HT1080 (cell line): ENCODE data around the gene MBD2. TPM values are rescaled to one million over a fixed set of nuclear protein-coding genes. Genes with fewer than 3 reads are reported as not detected.
A peak's percentile ranks its signal among the peaks of the same experiment; 100 is the strongest.

Source experiments
- DNase-seq: peaks from one replicate; pipeline ENCODE4 v3.0.0-alpha.2; 2015; ENCODE audit warnings: low read depth
- total RNA-seq: library from RNA; depleted of rRNA; stranded (reverse); fragments of >200 nt; shearing (Covaris generic); gene quantifications from 2 replicates; pipeline ENCODE4 v1.2.3, GENCODE V29; 2014

The MBD2 gene
- total RNA-seq, 1 experiment from 2014 or later: 45.9 TPM

GRCh38 chr18:54202851-54203250 is 21.6 kb downstream of the MBD2 start:
- DNase-seq: no peak

- no peak for DNase-seq
These were observed 26.6 kb downstream of the MBD2 start for GRCh38 chr18:54197747-54198411.

DNA sequence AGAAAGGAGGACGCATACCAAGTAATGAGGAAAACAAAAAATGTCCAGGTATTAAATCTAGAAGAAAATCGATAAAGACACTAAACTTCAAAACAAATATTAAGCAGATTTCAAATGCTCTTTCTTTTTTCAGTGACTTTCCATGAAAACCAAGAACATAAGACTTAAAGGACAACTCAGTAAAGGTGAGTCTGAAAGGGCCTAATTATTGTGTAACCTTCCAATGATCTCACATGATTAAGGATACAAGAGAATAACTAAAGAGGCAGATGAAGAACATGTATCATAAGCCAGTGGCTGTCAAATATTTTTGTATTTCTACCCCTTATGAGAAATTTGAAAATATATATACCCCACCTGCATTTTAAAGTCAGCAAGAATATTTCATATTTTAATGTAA is 30.7 kb downstream of the MBD2 start:
- DNase-seq: no peak

DNA sequence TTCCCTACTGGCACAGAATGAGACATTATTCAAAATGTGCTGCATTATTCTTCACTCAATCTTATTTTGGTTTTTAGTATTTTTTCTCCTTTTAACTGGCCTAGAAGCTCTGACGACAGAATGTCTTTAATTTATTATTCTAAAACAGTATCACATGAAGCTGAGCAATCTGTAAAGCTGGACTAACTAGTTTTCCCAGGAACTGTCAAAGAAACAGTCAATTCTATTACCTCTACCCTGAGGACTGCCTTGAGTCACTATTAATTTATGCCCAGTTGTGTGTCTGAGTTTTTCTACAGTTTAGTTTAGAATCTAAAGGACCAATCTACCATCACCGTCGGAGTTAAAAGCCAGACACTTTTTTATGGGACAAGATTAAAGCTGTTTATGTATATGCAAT is 31.6 kb downstream of the MBD2 start:
- no peak for DNase-seq

DNA sequence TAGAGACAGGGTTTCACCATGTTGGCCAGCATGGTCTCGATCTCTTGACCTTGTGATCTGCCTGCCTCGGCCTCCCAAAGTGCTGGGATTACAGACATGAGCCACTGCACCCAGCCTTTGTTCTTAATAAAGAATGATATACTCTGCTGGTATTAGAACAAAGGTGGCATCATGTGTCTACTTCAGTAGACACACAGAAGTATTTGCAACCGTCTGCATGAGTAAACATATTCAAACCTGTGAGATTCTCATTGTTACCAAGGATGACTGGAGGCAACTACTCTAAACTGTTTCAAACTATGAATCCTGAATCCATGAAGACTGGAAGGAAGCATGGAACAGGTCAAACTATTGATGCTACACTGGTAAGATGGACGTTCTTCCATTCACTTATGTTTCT is 32.1 kb downstream of the MBD2 start:
- DNase-seq: no peak

DNA sequence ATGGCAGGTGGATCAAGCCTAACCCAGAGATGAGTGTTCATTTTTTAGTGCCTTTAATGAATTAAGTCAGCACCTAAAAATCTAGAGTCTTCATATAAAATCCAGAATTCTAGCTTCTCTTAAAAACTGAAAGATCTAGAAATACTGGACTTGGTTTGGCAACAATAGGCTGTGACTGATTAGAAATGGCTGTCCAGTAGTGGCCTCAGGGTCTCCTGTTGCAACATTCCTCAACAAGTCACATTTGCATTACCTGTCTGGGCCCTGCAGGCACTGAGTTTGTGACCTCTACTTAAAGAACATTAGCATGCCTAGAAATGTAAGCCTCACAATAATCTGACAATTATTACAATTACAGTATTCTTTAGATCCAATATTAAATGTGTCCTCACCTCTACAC is 33.1 kb downstream of the MBD2 start:
- DNase-seq: no peak

- DNase-seq: no peak
These were observed 37.1 kb downstream of the MBD2 start for GRCh38 chr18:54187372-54187771.

GRCh38 chr18:54184836-54185235 is 39.6 kb downstream of the MBD2 start:
- no peak for DNase-seq

DNA sequence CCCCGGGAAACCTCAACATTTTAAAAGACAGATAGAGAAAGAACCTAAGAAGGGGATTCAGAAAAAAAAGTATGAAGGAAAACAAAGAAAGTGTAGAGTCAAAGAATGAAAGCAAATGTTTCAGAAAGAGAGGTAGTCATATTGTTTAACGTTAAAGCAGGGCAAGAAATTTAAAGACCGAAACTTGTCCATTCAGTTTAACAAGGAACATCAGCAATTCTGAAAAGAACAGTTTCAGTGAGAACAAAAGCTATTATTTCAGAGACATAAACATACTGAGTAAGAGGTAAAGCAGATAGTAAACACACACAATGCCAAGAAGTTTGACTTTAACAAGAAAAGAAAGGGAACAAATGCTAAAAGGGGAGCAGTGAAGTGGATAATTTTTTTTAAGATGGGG is 41.1 kb downstream of the MBD2 start:
- no peak for DNase-seq

DNA sequence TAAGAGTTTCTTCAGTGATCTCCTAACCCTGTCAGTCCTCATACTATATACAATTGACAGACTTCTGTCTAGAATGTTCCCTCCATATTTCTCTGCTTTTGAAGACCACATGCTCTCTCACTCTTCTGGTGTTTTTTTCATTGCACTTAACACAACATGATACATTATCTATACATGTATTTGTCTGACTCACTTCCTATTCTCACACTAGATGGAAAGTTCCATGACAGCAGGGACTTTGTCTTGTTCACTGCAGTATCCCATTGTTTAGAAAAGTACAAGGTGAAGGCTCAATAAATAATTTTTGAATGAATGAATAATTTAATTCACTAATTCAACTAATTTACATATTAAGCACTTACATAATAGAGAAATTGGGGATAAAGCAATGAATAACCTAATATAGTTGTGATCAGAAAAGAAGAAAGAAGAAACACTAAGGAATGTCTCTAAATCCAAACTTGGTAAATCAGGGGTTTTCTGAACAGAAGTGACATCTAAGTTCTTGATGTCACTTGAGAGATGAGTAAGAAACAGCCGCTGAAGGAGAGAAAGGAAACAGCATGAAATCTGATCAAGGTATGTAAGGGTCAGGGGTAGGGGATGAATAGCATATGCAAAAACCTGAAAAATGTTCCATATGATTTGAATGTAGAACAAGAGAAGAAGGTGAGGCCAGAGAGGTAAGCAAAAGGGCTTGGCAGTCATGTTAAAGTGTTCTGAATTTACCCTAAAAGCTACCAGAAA is 42.4 kb downstream of the MBD2 start:
- peak; percentile 70 for DNase-seq

DNA sequence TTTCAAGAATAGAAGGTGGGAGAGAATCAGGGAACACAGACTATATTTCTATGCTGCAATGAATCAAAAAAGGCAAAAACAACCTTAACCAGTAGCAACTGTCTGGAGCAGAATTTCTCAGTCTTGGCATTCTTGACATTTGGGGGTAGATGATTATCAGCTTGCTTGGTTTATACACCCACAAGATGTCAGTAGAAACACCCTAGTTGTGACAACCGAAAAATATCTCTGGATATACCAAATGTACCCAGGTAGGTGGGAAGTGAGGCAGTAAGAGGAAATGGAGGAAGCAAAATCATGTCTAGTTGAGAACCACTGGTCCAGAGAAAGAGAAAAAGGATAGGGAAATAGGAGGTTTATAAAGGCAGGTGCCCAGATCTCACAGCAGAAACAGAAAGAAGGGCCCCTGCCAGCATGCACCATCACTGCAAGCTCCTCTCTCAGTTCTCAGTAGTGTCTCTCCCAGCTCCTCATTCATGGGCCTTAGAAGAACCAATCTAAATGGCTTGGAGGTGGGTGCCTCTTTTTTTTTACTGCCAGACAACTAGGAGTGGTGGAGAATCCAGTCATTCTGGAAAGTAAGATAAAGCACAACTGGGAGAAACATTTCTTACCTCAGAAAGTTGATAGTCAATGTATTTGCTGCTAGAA is 50.4 kb downstream of the MBD2 start:
- no peak for DNase-seq

DNA sequence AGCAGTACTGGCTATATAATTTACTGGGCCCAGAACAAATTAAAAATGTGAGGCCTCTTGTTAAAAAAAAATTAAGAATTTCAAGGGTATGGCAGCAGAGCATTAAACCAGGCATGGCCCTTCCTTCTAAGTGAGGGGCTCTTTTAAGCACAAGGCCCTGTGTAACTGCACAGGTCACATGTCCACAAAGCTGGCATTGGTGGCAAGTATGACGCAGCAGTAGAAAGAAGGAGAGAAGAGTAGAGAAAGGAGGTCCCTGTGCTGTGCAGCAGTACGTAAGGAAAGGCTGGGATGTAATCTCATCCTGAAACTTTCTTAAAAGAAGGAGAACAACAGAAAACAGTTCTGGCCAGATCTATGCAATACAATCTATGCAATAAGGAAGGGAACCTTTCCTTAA is 51.2 kb downstream of the MBD2 start:
- no peak for DNase-seq

DNA sequence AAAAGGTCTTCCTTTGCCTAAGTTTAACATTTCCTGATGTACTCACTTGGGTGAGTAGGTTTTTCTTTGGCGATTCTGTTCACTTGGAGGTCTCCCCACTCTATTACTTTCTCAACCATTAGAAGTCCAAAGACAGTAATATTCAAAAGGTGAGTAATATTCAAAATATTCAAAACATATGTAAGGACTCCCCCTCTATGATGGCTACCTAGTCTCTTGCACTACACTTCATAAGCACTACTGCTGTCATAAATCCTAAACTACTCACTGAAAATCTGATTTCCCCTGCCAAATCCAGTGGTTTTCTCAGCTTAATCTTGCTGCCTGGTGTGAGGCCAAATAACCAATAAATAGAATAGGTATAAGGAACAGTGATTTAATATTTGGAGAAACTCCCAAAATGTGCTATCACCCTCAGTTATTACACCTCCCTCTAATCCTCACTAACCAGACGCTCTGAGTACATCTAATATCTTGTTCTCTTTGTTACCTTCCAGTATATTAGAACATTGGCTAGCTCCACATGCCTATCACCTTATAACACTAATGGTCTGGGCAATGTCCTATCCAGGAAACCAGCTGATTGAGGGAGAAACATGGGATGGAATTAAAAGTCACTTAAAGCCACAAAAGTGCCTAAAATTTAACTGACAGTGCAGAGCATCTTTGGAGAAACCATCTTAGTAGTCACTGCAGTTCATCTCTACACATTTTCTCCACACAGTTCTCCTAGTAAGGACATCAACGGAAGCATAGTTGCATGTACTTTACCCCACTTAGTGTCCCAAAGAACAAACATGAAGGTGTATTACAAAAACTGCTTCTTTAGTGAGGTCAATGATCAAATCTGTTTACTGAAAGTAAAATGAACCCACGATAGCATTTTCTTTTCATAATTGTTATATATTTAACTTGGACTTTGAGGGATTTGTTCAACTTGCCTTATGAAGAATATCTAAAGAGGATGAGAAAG is 54.8 kb downstream of the MBD2 start:
- no peak for DNase-seq

DNA sequence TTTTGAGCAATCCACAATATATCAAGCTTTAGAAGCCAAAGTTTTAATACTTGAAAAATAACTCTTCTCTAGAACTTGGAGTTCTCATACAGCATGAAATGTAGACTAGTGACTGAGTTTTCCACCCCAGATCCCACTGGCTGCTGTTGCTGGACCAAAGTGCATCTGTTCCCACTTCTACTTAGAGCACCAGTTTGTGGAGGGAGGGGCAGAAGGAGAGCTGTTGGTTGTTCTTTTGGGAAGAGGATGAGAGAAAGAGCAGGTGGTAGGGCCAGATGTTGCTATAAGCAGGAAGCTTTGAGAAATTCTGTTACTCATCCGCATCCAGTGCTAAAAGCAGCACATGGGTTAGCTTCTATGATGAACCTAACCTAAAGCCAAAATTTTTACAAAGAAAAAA is 59.0 kb downstream of the MBD2 start:
- DNase-seq: no peak

DNA sequence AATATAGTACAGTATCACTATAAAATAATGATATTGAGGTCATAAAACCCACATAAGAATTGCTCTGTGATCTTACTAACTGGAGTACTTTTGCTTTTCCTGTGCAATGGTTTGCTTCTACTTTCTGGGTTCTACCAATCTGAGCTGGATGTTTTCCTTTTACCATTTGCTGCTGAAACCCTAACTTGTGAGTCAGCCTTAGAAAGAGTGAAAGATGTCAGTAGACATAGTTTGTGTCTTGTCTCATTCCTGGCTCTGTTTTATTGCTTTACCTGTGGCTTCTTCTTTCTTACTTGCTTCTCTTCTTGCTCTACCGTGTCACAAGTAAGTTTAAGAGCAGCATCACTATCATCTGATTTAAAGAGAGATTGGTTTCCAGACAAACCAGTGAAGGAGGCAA is 61.0 kb downstream of the MBD2 start:
- DNase-seq: peak; percentile 39

DNA sequence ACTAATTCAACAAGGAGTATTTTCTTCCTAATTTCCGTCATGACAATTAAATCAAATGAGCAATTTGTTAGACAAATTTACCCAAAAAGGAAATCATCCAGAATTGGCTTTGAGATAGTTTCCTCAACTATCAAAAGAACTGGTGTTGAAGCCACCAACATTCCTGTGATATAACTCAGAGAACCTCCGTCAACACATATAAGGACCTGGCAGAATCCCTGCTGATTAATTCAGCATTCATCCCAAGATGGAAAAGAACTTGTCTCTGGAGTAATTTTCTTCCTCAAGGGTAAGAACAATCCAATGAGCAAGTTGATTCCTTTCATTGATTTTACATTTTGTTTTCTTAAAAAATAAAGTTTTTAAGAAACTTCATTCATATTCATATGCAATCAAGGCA is 62.0 kb downstream of the MBD2 start:
- DNase-seq: peak; percentile 70

DNA sequence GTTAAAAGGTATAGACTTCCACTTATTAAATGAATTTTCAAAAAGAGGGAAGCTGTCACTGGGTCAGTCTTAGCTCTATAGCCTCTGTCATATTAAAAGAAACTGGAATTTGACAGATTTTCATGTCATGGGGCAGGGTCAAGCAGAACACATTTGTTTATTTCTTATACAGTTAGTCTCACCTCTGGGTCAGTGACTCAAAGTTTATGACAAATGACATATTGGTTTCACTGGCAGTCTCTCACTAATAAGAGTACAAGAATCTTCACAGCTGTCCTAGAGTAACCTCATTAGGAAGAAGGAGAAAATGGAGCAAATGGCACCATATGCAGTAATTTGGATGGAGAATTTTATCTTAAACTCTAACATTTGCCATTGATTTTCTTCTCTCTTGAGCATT is 63.2 kb downstream of the MBD2 start:
- no peak for DNase-seq

GRCh38 chr18:54159906-54160305 is 64.6 kb downstream of the MBD2 start:
- no peak for DNase-seq

DNA sequence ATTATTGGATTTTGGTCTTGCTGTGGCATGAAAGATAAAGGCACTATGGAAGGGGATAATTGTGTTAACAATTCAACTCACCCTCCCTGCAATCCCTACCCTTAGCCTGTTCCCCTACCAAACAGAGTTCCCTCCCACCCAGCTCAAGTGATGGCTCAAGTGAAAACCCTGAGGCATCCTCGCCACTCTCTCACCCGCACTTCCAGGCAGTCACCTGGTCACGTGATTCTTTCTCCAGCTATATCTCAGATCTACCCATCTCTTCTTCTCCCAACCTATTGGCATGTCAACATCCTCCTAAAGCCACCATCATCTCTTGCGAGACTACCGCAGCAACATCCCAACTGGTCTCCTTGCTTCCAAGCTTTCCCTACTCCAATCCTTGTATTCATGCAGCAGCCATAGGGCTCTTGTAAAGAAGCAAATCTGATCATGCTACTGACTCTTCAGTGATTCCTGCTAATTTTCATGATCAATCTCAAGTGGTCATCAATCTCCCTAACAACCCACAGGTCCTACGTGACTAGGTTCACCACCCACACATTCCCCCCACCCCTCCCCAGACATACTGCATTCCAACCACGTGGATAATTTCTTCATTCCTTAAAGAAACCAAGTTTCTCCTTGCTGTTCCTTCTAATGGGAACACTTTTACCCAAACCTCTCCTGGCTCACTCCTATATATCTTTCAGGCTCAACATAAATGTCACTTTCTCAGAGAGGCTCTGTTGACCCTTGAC is 66.7 kb downstream of the MBD2 start:
- no peak for DNase-seq

GRCh38 chr18:54155412-54155811 is 69.1 kb downstream of the MBD2 start:
- no peak for DNase-seq

GRCh38 chr18:54154231-54154630 is 70.2 kb downstream of the MBD2 start:
- DNase-seq: no peak
